ENCODE data around the gene COL5A2.

Gene COL5A2

GRCh38 chr2:189188115-189188805 is 8.7 kb upstream of the COL5A2 start:
- no peak for DNase-seq
- in situ Hi-C loops (cut with HindIII; ENCODE audit: low pct_ligation_motif_present, low pct_unique_long_range_greater_than_20kb, low sequenced_read_pairs), result no loop called here

- DNase-seq, result no peak
- in situ Hi-C loops (cut with HindIII; ENCODE audit: low pct_ligation_motif_present, low pct_unique_long_range_greater_than_20kb, low sequenced_read_pairs), result no loop called here
These were observed 3.6 kb upstream of the COL5A2 start for GRCh38 chr2:189183170-189183569.

- in situ Hi-C loops (cut with HindIII; ENCODE audit: low pct_ligation_motif_present, low pct_unique_long_range_greater_than_20kb, low sequenced_read_pairs), result no loop called here
- no peak for DNase-seq
These were observed 2.1 kb upstream of the COL5A2 start for GRCh38 chr2:189181706-189182105.

GRCh38 chr2:189178726-189179569 is 613 bp downstream of the COL5A2 start:
- peak; percentile 40 for DNase-seq
- in situ Hi-C loops (cut with HindIII; ENCODE audit: low pct_ligation_motif_present, low pct_unique_long_range_greater_than_20kb, low sequenced_read_pairs), result no loop called here

- DNase-seq, result peak; percentile 45
- in situ Hi-C loops (cut with HindIII; ENCODE audit: low pct_ligation_motif_present, low pct_unique_long_range_greater_than_20kb, low sequenced_read_pairs), result no loop called here
These were observed 1.5 kb downstream of the COL5A2 start for GRCh38 chr2:189178054-189178453.

GRCh38 chr2:189177251-189177840 is 2.2 kb downstream of the COL5A2 start:
- in situ Hi-C loops (cut with HindIII; ENCODE audit: low pct_ligation_motif_present, low pct_unique_long_range_greater_than_20kb, low sequenced_read_pairs), result no loop called here
- no peak for DNase-seq

GRCh38 chr2:189176516-189176915 is 3.0 kb downstream of the COL5A2 start:
- no peak for DNase-seq
- in situ Hi-C loops (cut with HindIII; ENCODE audit: low pct_ligation_motif_present, low pct_unique_long_range_greater_than_20kb, low sequenced_read_pairs), result no loop called here

- in situ Hi-C loops (cut with HindIII; ENCODE audit: low pct_ligation_motif_present, low pct_unique_long_range_greater_than_20kb, low sequenced_read_pairs), result no loop called here
- no peak for DNase-seq
These were observed 3.6 kb downstream of the COL5A2 start for GRCh38 chr2:189175869-189176433.

GRCh38 chr2:189171956-189172609 is 7.5 kb downstream of the COL5A2 start:
- in situ Hi-C loops (cut with HindIII; ENCODE audit: low pct_ligation_motif_present, low pct_unique_long_range_greater_than_20kb, low sequenced_read_pairs), result no loop called here
- no peak for DNase-seq

- in situ Hi-C loops (cut with HindIII; ENCODE audit: low pct_ligation_motif_present, low pct_unique_long_range_greater_than_20kb, low sequenced_read_pairs), result no loop called here
- no peak for DNase-seq
These were observed 10.6 kb downstream of the COL5A2 start for GRCh38 chr2:189168856-189169499.

GRCh38 chr2:189165656-189166380 is 13.7 kb downstream of the COL5A2 start:
- DNase-seq, result no peak
- in situ Hi-C loops (cut with HindIII; ENCODE audit: low pct_ligation_motif_present, low pct_unique_long_range_greater_than_20kb, low sequenced_read_pairs), result no loop called here

GRCh38 chr2:189164746-189165145 is 14.8 kb downstream of the COL5A2 start:
- in situ Hi-C loops (cut with HindIII; ENCODE audit: low pct_ligation_motif_present, low pct_unique_long_range_greater_than_20kb, low sequenced_read_pairs), result no loop called here

GRCh38 chr2:189163889-189164288 is 15.7 kb downstream of the COL5A2 start:
- in situ Hi-C loops (cut with HindIII; ENCODE audit: low pct_ligation_motif_present, low pct_unique_long_range_greater_than_20kb, low sequenced_read_pairs), result no loop called here
- DNase-seq, result peak; percentile 19

More at GRCh38 chr2:189164746-189165145, 14.8 kb downstream of the COL5A2 start:
- no peak for DNase-seq

- DNase-seq, result no peak
- in situ Hi-C loops (cut with HindIII; ENCODE audit: low pct_ligation_motif_present, low pct_unique_long_range_greater_than_20kb, low sequenced_read_pairs), result no loop called here
These were observed 17.0 kb downstream of the COL5A2 start for GRCh38 chr2:189162566-189162965.

- in situ Hi-C loops (cut with HindIII; ENCODE audit: low pct_ligation_motif_present, low pct_unique_long_range_greater_than_20kb, low sequenced_read_pairs), result no loop called here
These were observed 17.7 kb downstream of the COL5A2 start for GRCh38 chr2:189161894-189162293.

GRCh38 chr2:189159717-189160116 is 19.8 kb downstream of the COL5A2 start:
- DNase-seq, result no peak
- in situ Hi-C loops (cut with HindIII; ENCODE audit: low pct_ligation_motif_present, low pct_unique_long_range_greater_than_20kb, low sequenced_read_pairs), result no loop called here

More at GRCh38 chr2:189161894-189162293, 17.7 kb downstream of the COL5A2 start:
- no peak for DNase-seq

- in situ Hi-C loops (cut with HindIII; ENCODE audit: low pct_ligation_motif_present, low pct_unique_long_range_greater_than_20kb, low sequenced_read_pairs), result no loop called here
- no peak for DNase-seq
These were observed 20.3 kb downstream of the COL5A2 start for GRCh38 chr2:189159273-189159672.

GRCh38 chr2:189157939-189158338 is 21.6 kb downstream of the COL5A2 start:
- in situ Hi-C loops (cut with HindIII; ENCODE audit: low pct_ligation_motif_present, low pct_unique_long_range_greater_than_20kb, low sequenced_read_pairs), result no loop called here

More at GRCh38 chr2:189157939-189158338, 21.6 kb downstream of the COL5A2 start:
- DNase-seq, result no peak

Measured in ACHN (cell line).